ENCODE measurements around the gene YWHAE. TPM values are rescaled to one million over a fixed set of nuclear protein-coding genes. Genes with fewer than 3 reads are reported as not detected.

The YWHAE gene
- total and polyA plus RNA-seq, 9 of the 15 experiments (the other 6 are each of a cell fraction or from before 2014, with no cell fraction given), result 184 to 727 (median 448) TPM

DNA sequence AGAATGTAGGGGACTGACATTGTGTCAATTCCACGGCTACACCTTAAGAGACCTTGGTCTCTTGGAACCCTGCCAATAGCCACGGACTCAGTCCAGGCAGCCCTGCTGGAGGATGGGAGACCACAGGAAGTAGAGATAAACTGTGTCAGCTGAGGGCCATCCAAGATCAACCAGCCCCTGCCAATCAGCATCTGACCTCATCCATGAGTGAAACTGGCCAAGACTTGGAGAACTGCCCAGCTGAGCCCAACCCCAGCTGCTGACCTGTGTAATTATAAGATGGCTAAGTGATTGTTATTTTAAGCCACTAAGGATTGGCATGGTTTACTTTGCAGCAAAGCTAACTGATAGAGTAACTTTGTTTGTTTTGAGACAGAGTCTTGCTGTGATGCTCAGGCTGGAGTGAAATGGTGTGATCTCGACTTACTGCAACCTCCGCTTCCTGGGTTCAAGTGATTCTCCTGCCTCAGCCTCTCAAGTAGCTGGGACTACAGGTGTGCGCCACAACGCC, 13.3 kb upstream of the YWHAE start (continued):
- TF ChIP-seq, protein P1, sequence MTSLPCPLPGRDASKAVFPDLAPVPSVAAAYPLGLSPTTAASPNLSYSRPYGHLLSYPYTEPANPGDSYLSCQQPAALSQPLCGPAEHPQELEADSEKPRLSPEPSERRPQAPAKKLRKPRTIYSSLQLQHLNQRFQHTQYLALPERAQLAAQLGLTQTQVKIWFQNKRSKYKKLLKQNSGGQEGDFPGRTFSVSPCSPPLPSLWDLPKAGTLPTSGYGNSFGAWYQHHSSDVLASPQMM (CRISPR knock-in tag; IDR thresholded peaks at IDR 0.05), result no peak
- TF ChIP-seq KDM1A (IDR thresholded peaks at IDR 0.05) (no peak), ZNF217 (CRISPR knock-in tag; IDR thresholded peaks at IDR 0.05) (no peak), ELF1 (tag; IDR thresholded peaks at IDR 0.05) (no peak), BHLHE40 (IDR thresholded peaks at IDR 0.05; ENCODE audit: low read length) (peak; percentile 30; the same call in 1 of the 2 replicates), HNRNPK (IDR thresholded peaks at IDR 0.05; ENCODE audit: low read depth, low read length, poor library complexity, severe bottlenecking) (no peak), TRIM28 (IDR thresholded peaks at IDR 0.05) (0 out of 2 replicates have a peak, but pooled peaks have one; percentile 46), CEBPG (CRISPR knock-in tag; IDR thresholded peaks at IDR 0.05) (no peak), CEBPG (tag; conservative IDR thresholded peaks at IDR 0.05 in 1 of 2, IDR thresholded peaks at IDR 0.05 in 1 of 2) (no peak), BCOR (IDR thresholded peaks at IDR 0.05) (no peak), NFIC (IDR thresholded peaks at IDR 0.05) (peak; percentile 94), TAF9B (IDR thresholded peaks at IDR 0.05; ENCODE audit: partially characterized antibody) (no peak), SOX6 (IDR thresholded peaks at IDR 0.05) (peak; percentile 27; the same call in 1 of the 2 replicates), BRF1 (IDR thresholded peaks at IDR 0.05; ENCODE audit: borderline replicate concordance, extremely low read depth, insufficient read length) (no peak), MCM5 (IDR thresholded peaks at IDR 0.05; ENCODE audit: low read depth) (no peak), CBX5 (IDR thresholded peaks at IDR 0.05; ENCODE audit: borderline replicate concordance, low read depth) (peak; percentile 20; the same call in 1 of the 2 replicates), WHSC1 (IDR thresholded peaks at IDR 0.05; ENCODE audit: low read length) (no peak), TAL1 (IDR thresholded peaks at IDR 0.05) (no peak), ZNF232 (CRISPR knock-in tag; IDR thresholded peaks at IDR 0.05) (no peak)
- TF ChIP-seq, protein P2, sequence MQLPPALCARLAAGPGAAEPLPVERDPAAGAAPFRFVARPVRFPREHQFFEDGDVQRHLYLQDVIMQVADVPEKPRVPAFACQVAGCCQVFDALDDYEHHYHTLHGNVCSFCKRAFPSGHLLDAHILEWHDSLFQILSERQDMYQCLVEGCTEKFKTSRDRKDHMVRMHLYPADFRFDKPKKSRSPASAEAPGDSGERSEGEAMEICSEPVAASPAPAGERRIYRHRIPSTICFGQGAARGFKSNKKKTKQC (CRISPR knock-in tag; IDR thresholded peaks at IDR 0.05), result no peak
- TF ChIP-seq, protein P3, sequence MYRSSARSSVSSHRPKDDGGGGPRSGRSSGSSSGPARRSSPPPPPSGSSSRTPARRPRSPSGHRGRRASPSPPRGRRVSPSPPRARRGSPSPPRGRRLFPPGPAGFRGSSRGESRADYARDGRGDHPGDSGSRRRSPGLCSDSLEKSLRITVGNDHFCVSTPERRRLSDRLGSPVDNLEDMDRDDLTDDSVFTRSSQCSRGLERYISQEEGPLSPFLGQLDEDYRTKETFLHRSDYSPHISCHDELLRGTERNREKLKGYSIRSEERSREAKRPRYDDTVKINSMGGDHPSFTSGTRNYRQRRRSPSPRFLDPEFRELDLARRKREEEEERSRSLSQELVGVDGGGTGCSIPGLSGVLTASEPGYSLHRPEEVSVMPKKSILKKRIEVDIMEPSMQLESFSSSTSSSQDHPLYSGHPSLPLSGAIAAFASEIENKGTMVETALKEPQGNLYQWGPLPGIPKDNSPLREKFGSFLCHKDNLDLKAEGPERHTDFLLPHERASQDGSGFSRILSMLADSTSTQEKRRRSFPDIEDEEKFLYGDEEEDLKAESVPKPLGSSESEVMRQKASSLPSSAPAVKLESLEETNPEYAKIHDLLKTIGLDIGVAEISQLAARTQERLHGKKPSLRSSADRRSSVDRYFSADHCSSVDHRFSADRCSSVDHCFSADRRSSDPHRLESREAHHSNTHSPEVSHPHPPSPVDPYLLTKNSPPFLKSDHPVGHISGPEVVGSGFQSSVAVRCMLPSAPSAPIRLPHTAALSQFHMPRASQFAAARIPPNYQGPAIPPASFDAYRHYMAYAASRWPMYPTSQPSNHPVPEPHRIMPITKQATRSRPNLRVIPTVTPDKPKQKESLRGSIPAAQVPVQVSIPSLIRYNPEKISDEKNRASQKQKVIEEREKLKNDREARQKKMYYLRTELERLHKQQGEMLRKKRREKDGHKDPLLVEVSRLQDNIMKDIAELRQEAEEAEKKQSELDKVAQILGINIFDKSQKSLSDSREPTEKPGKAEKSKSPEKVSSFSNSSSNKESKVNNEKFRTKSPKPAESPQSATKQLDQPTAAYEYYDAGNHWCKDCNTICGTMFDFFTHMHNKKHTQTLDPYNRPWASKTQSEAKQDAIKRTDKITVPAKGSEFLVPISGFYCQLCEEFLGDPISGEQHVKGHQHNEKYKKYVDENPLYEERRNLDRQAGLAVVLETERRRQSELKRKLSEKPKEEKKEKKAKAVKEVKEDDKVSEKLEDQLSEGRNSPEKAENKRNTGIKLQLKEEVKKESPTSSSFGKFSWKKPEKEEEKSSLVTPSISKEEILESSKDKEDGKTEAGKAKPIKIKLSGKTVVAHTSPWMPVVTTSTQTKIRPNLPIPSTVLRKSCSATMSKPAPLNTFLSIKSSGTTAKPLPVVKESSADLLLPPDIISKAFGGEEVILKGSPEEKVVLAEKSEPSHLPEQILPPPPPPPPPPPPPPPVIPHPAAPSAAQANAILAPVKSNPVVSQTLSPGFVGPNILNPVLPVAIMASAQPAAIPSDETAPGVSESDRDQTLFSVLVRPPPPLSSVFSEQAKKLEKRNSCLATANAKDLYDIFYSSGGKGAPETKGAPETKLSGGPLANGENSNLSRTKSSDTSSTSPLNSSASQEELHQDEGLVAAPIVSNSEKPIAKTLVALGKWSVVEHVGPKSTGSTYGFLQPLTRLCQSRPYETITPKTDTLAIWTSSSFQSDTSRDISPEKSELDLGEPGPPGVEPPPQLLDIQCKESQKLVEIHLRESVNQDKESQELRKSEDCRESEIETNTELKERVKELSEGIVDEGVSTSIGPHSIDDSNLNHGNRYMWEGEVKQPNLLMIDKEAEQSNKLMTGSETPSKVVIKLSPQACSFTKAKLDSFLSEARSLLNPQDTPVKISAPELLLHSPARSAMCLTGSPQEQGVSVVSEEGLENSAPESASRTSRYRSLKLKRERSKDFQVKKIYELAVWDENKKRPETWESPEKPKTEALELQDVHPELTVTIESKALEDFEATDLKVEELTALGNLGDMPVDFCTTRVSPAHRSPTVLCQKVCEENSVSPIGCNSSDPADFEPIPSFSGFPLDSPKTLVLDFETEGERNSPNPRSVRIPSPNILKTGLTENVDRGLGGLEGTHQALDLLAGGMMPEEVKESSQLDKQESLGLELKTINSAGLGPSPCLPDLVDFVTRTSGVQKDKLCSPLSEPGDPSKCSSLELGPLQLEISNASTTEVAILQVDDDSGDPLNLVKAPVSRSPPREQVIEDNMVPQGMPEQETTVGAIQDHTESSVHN (IDR thresholded peaks at IDR 0.05; ENCODE audit: borderline replicate concordance in 1 of 2, low read depth in 1 of 2), result peak in 1 of 2 experiments; percentile 46; a peak in 1 of 4 replicates

Measured in K562 (cell line).